Purkinje cell (primary cell): ENCODE measurements around the gene SKIDA1. TPM values are rescaled to one million over a fixed set of nuclear protein-coding genes. Genes with fewer than 3 reads are reported as not detected.

Experiments used
- polyA plus RNA-seq: library from polyadenylated mRNA; unstranded; fragments of >200 nt; fragmentation: Nextera tagmentation; gene quantifications from 2 replicates; pipeline ENCODE4 v1.2.1, GENCODE V29; 2014

Gene SKIDA1
- 0.07 and 1.9 TPM in 2 replicates for polyA plus RNA-seq

DNA sequence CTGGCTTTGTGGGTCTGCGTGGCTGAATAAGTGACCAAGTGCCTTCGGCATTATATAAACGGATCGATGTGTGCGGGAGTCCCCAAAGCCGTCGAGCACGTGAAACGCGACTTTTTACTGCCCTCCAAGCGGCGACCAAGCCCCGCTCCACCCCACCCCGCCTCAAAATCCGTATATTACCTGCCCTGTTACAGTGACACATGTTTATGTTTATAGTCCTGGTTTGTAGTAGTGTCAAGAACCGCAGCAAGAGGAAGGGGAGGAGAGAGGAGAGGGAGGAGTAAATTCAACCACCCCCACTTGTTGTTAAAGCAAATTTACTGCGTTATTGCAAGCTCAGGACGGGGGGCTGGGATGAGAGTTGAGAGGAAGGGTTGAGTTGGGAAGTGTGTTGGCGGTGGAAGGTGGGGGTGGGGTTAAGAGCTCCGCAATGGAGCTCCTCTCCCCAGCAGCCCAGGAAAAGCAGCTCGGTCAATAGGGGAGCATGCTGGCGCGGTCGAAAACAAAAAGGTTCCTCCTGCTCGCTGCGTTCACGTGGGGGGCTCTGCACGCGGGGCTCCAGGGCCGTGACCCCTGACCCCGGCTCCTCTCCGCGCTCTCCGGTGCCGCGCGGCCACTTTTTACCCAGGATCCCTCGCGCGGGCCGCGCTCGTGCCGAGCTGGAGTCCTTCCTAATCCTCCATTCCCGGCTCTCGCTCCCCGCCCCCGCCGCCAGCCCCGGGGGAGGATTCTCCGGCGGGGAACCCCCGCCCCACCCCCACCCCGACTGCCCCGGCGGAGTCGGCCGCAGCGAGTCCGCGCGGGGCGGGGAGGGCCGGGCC, at the start of gene SKIDA1:
TSS of gene SKIDA1 (minus strand) at position 316 of the 821 bp plus-strand sequence. CDS start 7,860 bp downstream, outside the sequence.

DNA sequence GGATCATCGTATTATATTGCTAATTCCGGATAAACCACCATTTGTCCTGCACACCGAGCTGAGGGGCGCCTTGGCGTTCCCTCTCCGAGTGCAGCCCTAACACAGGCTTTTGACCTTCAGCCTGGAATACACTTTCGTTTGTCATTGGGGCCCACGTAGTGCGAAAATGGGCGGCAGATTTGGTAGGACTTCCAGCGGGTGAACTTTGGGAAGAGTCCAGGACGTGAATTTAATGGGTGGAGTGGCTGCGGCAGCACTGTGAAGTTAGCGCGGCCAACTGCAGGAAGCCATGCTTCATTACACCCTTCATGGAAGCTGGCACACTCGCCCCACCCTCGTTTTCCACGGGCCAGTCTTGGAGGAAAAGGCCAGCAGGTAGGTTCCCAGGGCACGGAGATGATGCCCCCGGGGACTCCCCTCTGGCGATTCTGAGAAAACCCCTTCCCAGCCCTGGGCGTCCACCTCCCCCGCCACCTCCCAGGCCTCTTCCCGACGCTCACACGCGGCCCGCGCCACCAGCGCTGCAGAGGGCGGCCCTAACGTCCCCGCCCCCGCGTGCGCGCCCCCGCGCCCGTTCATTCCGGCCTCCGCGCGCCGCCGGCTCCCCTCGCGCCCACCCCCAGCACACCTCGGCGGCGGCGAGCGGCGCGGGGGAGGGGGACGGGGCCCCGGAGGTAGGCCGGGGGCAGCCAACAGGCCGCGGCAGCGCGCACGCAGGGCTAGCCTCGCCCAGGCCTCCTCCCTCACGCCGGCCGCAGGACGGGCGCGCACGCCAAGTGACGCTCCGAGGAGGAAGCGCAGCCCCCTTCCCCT, 8.2 kb upstream of the SKIDA1 start, which contains the start of gene MLLT10:
TSS of gene MLLT10 (plus strand) at position 766 of the 813 bp plus-strand sequence. CDS start 413 bp downstream, outside the sequence.

Other genes starting within 250 kb of the SKIDA1 start
- 4.6 and 14.2 TPM in 2 replicates for gene MLLT10, start 8.6 kb upstream of the SKIDA1 start, polyA plus RNA-seq